SK-N-SH (cell line): ENCODE measurements around the gene ISM1. TPM values are rescaled to one million over a fixed set of nuclear protein-coding genes. Genes with fewer than 3 reads are reported as not detected.

Source experiments
- CTCF ChIA-PET: fragments of 300-600, 350-600 bp; formaldehyde crosslinking; extraction: SDS; loops from one replicate; lab custom pipeline; 2021; lab: Yijun Ruan, JAX
- POLR2A ChIA-PET: fragments of 350-600 bp; sonication (Branson Sonifier 250); formaldehyde crosslinking; extraction: SDS; loops from one replicate; lab custom pipeline; 2020; ENCODE audit warnings: antibody characterized with exemption, inconsistent platforms; lab: Yijun Ruan, JAX
- DNase-seq: peaks from one replicate; pipeline ENCODE4 v3.0.0; 2012
- H2AFZ ChIP-seq: fragments of 200-600 bp; sonication (generic); 2 replicates; pipeline ENCODE4 v1.8.1; 2016; ENCODE audit warnings: antibody characterized with exemption, mild to moderate bottlenecking, low read depth
- H3F3A ChIP-seq: fragments of 200-600 bp; sonication (generic); replicated peaks from 2 replicates; pipeline ENCODE3; 2016; ENCODE audit warnings: antibody characterized with exemption, mild to moderate bottlenecking; ENCODE audit not compliant: insufficient read depth
- H3K27ac ChIP-seq, 2 experiments: fragments of 200-500 bp in 1 of 2; fragments of 200-600 bp in 1 of 2; sonication (Bioruptor generic) in 1 of 2; sonication (generic), shearing (Covaris generic) in 1 of 2; 2 replicates each; pipeline versions ENCODE4 v1.5.1 to v1.6.1; 2014 to 2016; ENCODE audit warnings: low read depth in 2 of 2, inconsistent platforms in 1 of 2, low read length in 1 of 2, mild to moderate bottlenecking in 1 of 2, mixed read lengths in 1 of 2
- H3K27me3 ChIP-seq: fragments of 200-600 bp; sonication (generic), shearing (Covaris generic); 2 replicates; pipeline ENCODE4 v1.6.1; 2016; ENCODE audit warnings: mixed run types; ENCODE audit not compliant: insufficient read depth
- H3K36me3 ChIP-seq, 2 experiments: fragments of 200-500 bp in 1 of 2; fragments of 200-600 bp in 1 of 2; sonication (Bioruptor generic) in 1 of 2; sonication (generic) in 1 of 2; replicated peaks in 1 of 2; 2 replicates each; pipeline versions ENCODE3 to v1.5.1; 2014 to 2016; ENCODE audit warnings: low read length in 1 of 2, mild to moderate bottlenecking in 1 of 2; ENCODE audit not compliant: insufficient read depth in 2 of 2, control insufficient read depth in 1 of 2
- H3K4me1 ChIP-seq, 2 experiments: fragments of 200-500 bp in 1 of 2; fragments of 200-600 bp in 1 of 2; sonication (Bioruptor generic) in 1 of 2; sonication (generic), shearing (Covaris generic) in 1 of 2; 2 replicates each; pipeline versions ENCODE4 v1.5.1 to v1.6.1; 2014 to 2016; ENCODE audit warnings: low read depth in 1 of 2, low read length in 1 of 2, mixed run types in 1 of 2; ENCODE audit not compliant: insufficient read depth in 2 of 2, control insufficient read depth in 1 of 2
- H3K4me2 ChIP-seq: fragments of 200-600 bp; sonication (generic), shearing (Covaris generic); 2 replicates; pipeline ENCODE4 v1.6.1; 2017; ENCODE audit warnings: mixed run types
- H3K4me3 ChIP-seq, 2 experiments: fragments of 200-500 bp in 1 of 2; fragments of 200-600 bp in 1 of 2; sonication (Bioruptor generic) in 1 of 2; sonication (generic), shearing (Covaris generic) in 1 of 2; 2 replicates each; pipeline versions ENCODE4 v1.5.1 to v1.8.1; 2014 to 2016; ENCODE audit warnings: low read depth in 2 of 2, inconsistent platforms in 1 of 2, low read length in 1 of 2, mild to moderate bottlenecking in 1 of 2, mixed read lengths in 1 of 2, moderate library complexity in 1 of 2
- H3K79me2 ChIP-seq: fragments of 200-600 bp; sonication (generic); 2 replicates; pipeline ENCODE4 v1.8.1; 2017; ENCODE audit warnings: mild to moderate bottlenecking; ENCODE audit not compliant: insufficient read depth
- H3K9ac ChIP-seq: fragments of 200-600 bp; sonication (generic); 2 replicates; pipeline ENCODE4 v1.6.1; 2017; ENCODE audit warnings: mixed run types
- H3K9me2 ChIP-seq: fragments of 200-600 bp; sonication (generic); 2 replicates; pipeline ENCODE4 v1.6.1; 2017; ENCODE audit warnings: mixed run types
- H3K9me3 ChIP-seq: fragments of 200-600 bp; sonication (generic); 2 replicates; pipeline ENCODE4 v1.6.1; 2017; ENCODE audit warnings: mixed run types, mild to moderate bottlenecking, moderate library complexity
- H4K20me1 ChIP-seq: fragments of 200-600 bp; sonication (generic); 2 replicates; pipeline ENCODE4 v1.6.1; 2017; ENCODE audit warnings: mild to moderate bottlenecking, mixed run types; ENCODE audit not compliant: insufficient read depth
- CTCF ChIP-seq: fragments of 200-600 bp; sonication (generic); IDR thresholded peaks from 2 replicates; pipeline ENCODE4 v1.6.1; 2017; ENCODE audit warnings: antibody characterized with exemption, mild to moderate bottlenecking, moderate library complexity
- EP300 ChIP-seq, 2 experiments: IDR thresholded peaks; 2 replicates each; pipeline versions ENCODE4 v1.4.0 to v1.6.1; 2012; ENCODE audit warnings: borderline replicate concordance in 1 of 2, low read depth in 1 of 2, low read length in 1 of 2
- FOSL2 ChIP-seq: IDR thresholded peaks from 2 replicates; pipeline ENCODE4 v1.4.0; 2012; ENCODE audit warnings: low read depth, mild to moderate bottlenecking, moderate library complexity, borderline replicate concordance
- GABPA ChIP-seq: IDR thresholded peaks from 2 replicates; pipeline ENCODE4 v1.4.0; 2012; ENCODE audit warnings: low read depth, mild to moderate bottlenecking
- JUND ChIP-seq: IDR thresholded peaks from 2 replicates; pipeline ENCODE4 v1.4.0; 2012
- NFIC ChIP-seq: IDR thresholded peaks from 2 replicates; pipeline ENCODE4 v1.4.0; 2012; ENCODE audit warnings: borderline replicate concordance
- RFX5 ChIP-seq: IDR thresholded peaks from 2 replicates; pipeline ENCODE4 v1.6.1; 2012; ENCODE audit warnings: mild to moderate bottlenecking, improper control_type of control experiment, low read length
- SIN3A ChIP-seq: IDR thresholded peaks from 2 replicates; pipeline ENCODE4 v1.6.1; 2012; ENCODE audit warnings: low read depth, mild to moderate bottlenecking, low read length, moderate library complexity, borderline replicate concordance
- SMC3 ChIP-seq: IDR thresholded peaks from 2 replicates; pipeline ENCODE4 v1.6.1; 2012; ENCODE audit warnings: low read depth, low read length, improper control_type of control experiment
- TAF1 ChIP-seq: IDR thresholded peaks from 2 replicates; pipeline ENCODE4 v1.6.1; 2012; ENCODE audit warnings: low read depth, mild to moderate bottlenecking, low read length, moderate library complexity, borderline replicate concordance
- TCF12 ChIP-seq: IDR thresholded peaks from 2 replicates; pipeline ENCODE4 v1.4.0; 2012
- TEAD4 ChIP-seq: IDR thresholded peaks from 2 replicates; pipeline ENCODE4 v1.4.0; 2012; ENCODE audit warnings: mild to moderate bottlenecking, borderline replicate concordance; ENCODE audit not compliant: insufficient read depth
- YY1 ChIP-seq: IDR thresholded peaks from 2 replicates; pipeline ENCODE4 v1.4.0; 2012; ENCODE audit warnings: low read depth, mild to moderate bottlenecking
- WGBS: methylation state at CpG from one replicate; pipeline ENCODE4 v1.1.6; 2017; ENCODE audit warnings: low lambda C conversion rate; 5-methylcytosine and 5-hydroxymethylcytosine counted together
- polyA plus RNA-seq, 3 experiments: library from polyadenylated mRNA; depleted of rRNA; stranded (reverse); fragments of >200 nt; gene quantifications; 2 replicates each; pipeline ENCODE4 v1.2.3, GENCODE V29; 2012
- TF ChIP-seq, protein P1 (sequence below): IDR thresholded peaks from 2 replicates; pipeline ENCODE4 v1.4.0; 2012; ENCODE audit warnings: low read depth, borderline replicate concordance
- TF ChIP-seq, protein P2 (sequence below): IDR thresholded peaks from 2 replicates; pipeline ENCODE4 v1.4.0; 2012; ENCODE audit warnings: low read depth
- TF ChIP-seq, protein P3 (sequence below): IDR thresholded peaks from 2 replicates; pipeline ENCODE4 v1.4.0; 2012; ENCODE audit warnings: low read depth, borderline replicate concordance

Gene ISM1
- polyA plus RNA-seq, 1 of the 3 experiments (the other 2 are of a cell fraction): not detected

GRCh38 chr20:13344671-13345070 lies 123.6 kb downstream of the ISM1 start:
- Histone ChIP-seq H3K4me3 (no peak overlapping the region), H3K4me1 (no peaks in the 10 kb centered on the region), H3K27ac (no peak overlapping the region), H3K9ac (no peak overlapping the region), H3F3A (no peaks in the 10 kb centered on the region), H3K79me2 (no peaks in the 10 kb centered on the region), H3K36me3 (no peaks in the 10 kb centered on the region), H4K20me1 (no peaks in the 10 kb centered on the region), H3K9me3 (no peaks in the 10 kb centered on the region), H3K27me3 (no peaks in the 10 kb centered on the region), H2AFZ (no peak overlapping the region), H3K9me2 (no peaks in the 10 kb centered on the region), H3K4me2 (no peak overlapping the region)
- ChIA-PET POLR2A (no interaction called here), CTCF (no interaction called here)
- 45% methylated on average over 9 of the region's 9 CpGs for WGBS
- DNase-seq: no peak
- TF ChIP-seq FOSL2 (no peak), RFX5 (no peak), EP300 (IDR thresholded peaks at IDR 0.05; ENCODE audit: borderline replicate concordance in 1 of 2, low read depth in 1 of 2, low read length in 1 of 2) (no peak), TAF1 (no peak), TCF12 (no peak), GABPA (no peak), TEAD4 (no peak), YY1 (no peak), SMC3 (no peak), SIN3A (no peak), NFIC (no peak), JUND (no peak), CTCF (no peak)
- TF ChIP-seq, protein P1, sequence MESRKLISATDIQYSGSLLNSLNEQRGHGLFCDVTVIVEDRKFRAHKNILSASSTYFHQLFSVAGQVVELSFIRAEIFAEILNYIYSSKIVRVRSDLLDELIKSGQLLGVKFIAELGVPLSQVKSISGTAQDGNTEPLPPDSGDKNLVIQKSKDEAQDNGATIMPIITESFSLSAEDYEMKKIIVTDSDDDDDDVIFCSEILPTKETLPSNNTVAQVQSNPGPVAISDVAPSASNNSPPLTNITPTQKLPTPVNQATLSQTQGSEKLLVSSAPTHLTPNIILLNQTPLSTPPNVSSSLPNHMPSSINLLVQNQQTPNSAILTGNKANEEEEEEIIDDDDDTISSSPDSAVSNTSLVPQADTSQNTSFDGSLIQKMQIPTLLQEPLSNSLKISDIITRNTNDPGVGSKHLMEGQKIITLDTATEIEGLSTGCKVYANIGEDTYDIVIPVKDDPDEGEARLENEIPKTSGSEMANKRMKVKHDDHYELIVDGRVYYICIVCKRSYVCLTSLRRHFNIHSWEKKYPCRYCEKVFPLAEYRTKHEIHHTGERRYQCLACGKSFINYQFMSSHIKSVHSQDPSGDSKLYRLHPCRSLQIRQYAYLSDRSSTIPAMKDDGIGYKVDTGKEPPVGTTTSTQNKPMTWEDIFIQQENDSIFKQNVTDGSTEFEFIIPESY: no peak
- TF ChIP-seq, protein P2, sequence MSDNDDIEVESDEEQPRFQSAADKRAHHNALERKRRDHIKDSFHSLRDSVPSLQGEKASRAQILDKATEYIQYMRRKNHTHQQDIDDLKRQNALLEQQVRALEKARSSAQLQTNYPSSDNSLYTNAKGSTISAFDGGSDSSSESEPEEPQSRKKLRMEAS: no peak
- TF ChIP-seq, protein P3, sequence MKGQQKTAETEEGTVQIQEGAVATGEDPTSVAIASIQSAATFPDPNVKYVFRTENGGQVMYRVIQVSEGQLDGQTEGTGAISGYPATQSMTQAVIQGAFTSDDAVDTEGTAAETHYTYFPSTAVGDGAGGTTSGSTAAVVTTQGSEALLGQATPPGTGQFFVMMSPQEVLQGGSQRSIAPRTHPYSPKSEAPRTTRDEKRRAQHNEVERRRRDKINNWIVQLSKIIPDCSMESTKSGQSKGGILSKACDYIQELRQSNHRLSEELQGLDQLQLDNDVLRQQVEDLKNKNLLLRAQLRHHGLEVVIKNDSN: no peak
